ENCODE measurements around the gene TFF2.

Gene TFF2

DNA sequence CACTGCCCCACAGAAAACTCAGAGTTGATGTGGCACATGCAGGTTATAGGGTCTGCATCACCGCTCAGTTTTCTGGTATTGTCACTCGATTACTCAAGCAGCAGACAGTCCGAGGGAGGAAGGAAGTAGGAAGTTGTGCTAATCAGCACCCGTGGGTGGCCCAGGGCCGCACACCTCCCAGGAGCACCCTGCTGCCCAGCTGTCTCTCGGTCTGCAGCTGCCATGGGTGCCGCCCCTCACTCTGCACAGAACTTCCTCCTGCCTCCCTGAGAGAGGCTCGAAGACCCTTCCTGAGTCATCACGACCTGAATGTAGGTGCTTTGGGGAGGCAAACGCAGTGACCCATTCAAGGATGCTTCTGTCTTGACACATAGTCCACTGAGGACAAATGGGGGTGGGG is 31.4 kb downstream of the TFF2 start:
- Histone ChIP-seq H3K9me3 (ENCODE audit: control insufficient read depth, low read length) (no peaks in the 10 kb centered on the region), H3K4me2 (ENCODE audit: low read length) (no peak overlapping the region), H3K79me2 (no peaks in the 10 kb centered on the region), H3K27ac (no peak overlapping the region), H3K9ac (no peak overlapping the region), H2AFZ (no peak overlapping the region), H3K27me3 (ENCODE audit: control insufficient read depth, insufficient read depth, low read length) (no peaks in the 10 kb centered on the region), H3K4me1 (no peaks in the 10 kb centered on the region), H3K4me3 (ENCODE audit: low read depth, low read length) (no peak overlapping the region), H3K36me3 (ENCODE audit: control insufficient read depth, insufficient read depth, low read length) (no peaks in the 10 kb centered on the region)
- TF ChIP-seq, protein P1, sequence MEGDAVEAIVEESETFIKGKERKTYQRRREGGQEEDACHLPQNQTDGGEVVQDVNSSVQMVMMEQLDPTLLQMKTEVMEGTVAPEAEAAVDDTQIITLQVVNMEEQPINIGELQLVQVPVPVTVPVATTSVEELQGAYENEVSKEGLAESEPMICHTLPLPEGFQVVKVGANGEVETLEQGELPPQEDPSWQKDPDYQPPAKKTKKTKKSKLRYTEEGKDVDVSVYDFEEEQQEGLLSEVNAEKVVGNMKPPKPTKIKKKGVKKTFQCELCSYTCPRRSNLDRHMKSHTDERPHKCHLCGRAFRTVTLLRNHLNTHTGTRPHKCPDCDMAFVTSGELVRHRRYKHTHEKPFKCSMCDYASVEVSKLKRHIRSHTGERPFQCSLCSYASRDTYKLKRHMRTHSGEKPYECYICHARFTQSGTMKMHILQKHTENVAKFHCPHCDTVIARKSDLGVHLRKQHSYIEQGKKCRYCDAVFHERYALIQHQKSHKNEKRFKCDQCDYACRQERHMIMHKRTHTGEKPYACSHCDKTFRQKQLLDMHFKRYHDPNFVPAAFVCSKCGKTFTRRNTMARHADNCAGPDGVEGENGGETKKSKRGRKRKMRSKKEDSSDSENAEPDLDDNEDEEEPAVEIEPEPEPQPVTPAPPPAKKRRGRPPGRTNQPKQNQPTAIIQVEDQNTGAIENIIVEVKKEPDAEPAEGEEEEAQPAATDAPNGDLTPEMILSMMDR (IDR thresholded peaks at IDR 0.05), result no peak

DNA sequence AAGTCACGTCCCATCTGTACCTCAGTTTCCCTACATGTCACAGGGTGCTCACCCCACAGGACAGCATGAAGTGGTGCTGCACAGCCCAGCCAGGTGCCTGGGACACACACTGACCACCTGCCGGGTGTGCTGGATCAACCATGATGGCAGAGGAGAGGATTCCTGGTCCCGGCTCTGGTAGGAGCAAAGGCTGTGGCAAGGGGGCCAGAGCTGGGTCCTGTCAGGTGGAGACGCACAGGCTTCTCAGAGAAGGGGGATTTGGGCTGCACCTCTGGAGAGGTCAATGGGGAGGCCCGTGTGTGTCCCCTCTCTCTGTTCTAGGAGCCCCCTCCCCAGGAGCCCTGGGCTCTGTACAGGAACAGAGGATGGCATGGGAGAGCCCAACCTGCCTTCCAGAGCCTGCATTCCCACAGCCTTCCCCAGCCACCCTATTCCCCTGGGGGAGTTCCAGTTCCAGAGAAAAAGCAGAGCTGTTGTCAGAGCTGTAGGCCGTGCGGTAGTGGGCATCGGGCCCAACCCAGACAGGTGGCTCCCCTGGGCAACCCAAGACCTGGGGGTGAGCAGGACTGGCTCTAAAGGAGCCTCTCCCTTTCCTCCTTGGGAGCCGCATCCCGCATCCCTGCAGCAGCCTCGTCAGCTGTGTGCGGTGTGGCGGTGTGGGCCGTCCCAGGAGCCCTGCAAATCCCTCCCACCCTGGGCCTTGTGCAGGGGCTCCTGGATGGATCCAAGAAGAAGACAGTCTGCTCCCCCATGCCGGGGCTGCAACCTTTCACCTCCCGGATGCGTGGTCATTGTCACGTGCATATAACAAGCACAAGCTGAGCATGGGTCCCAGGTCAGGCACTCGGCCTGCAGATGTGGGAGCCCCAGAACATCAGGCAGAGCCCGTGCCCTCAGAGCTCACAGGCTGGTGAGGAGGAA is 32.7 kb downstream of the TFF2 start:
- H3K4me1 ChIP-seq, result no peaks in the 10 kb centered on the region

DNA sequence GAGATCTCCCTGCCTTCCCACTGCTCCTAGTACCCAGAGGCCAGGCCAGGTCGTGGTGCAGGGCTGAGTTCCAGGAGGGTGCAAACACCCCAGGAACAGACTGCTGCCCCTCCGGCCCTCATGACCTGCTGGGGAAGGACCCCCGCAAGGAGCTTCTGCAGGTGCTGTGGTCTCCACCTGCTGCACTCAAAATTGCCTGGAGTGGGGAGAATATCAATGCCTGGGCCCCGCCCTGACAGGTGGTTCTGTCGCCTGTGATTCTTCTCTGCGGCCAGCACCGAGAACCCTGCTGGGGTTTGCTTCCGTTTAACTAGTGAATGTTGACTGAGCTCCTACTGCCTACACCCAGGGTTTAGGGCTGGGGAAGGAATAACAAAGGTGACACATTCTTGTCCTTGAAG is 33.5 kb downstream of the TFF2 start:
- no peak overlapping the region for H3K4me3 ChIP-seq (ENCODE audit: low read depth, low read length)
- no peaks in the 10 kb centered on the region for H3K79me2 ChIP-seq
- no peak overlapping the region for H3K4me2 ChIP-seq (ENCODE audit: low read length)
- no peaks in the 10 kb centered on the region for H3K9me3 ChIP-seq (ENCODE audit: control insufficient read depth, low read length)
- TF ChIP-seq, protein P1 (IDR thresholded peaks at IDR 0.05), result no peak
- no peak overlapping the region for H3K9ac ChIP-seq
- H3K27me3 ChIP-seq (ENCODE audit: control insufficient read depth, insufficient read depth, low read length), result no peaks in the 10 kb centered on the region
- H3K4me1 ChIP-seq, result no peaks in the 10 kb centered on the region
- no peaks in the 10 kb centered on the region for H3K36me3 ChIP-seq (ENCODE audit: control insufficient read depth, insufficient read depth, low read length)
- H2AFZ ChIP-seq, result no peak overlapping the region
- no peak overlapping the region for H3K27ac ChIP-seq

More for the DNA sequence above, 32.7 kb downstream of the TFF2 start:
- no peaks in the 10 kb centered on the region for H3K27me3 ChIP-seq (ENCODE audit: control insufficient read depth, insufficient read depth, low read length)
- TF ChIP-seq, protein P1 (IDR thresholded peaks at IDR 0.05), result no peak
- no peak overlapping the region for H3K4me3 ChIP-seq (ENCODE audit: low read depth, low read length)
- H3K9me3 ChIP-seq (ENCODE audit: control insufficient read depth, low read length), result no peaks in the 10 kb centered on the region
- H3K4me2 ChIP-seq (ENCODE audit: low read length), result no peak overlapping the region
- no peaks in the 10 kb centered on the region for H3K36me3 ChIP-seq (ENCODE audit: control insufficient read depth, insufficient read depth, low read length)
- H2AFZ ChIP-seq, result no peak overlapping the region
- H3K9ac ChIP-seq, result no peak overlapping the region
- H3K79me2 ChIP-seq, result no peaks in the 10 kb centered on the region
- no peak overlapping the region for H3K27ac ChIP-seq

DNA sequence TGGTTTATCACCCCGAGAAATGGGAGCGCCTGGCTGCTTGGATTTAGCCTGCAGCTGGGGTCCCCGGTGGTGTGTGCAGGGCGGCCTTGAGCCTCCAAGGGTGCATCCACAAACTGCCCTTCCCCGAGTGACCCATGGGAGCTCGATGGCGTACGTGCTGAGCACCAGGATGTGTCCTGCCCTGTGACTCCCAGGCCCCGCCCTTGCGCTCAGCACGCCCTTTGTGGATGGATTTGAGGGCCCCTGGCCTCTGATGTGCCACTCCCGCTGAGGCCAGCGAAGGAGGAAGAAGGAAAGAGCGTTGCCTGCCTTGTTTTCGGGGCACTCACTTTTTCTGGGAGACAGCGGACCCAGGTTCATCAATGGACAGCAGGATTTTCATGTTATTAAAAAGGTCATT is 33.9 kb downstream of the TFF2 start:
- Histone ChIP-seq H3K27ac (no peak overlapping the region), H2AFZ (no peak overlapping the region), H3K9me3 (ENCODE audit: control insufficient read depth, low read length) (no peaks in the 10 kb centered on the region), H3K36me3 (ENCODE audit: control insufficient read depth, insufficient read depth, low read length) (no peaks in the 10 kb centered on the region), H3K4me2 (ENCODE audit: low read length) (no peak overlapping the region), H3K9ac (no peak overlapping the region), H3K79me2 (no peaks in the 10 kb centered on the region), H3K4me1 (no peaks in the 10 kb centered on the region), H3K27me3 (ENCODE audit: control insufficient read depth, insufficient read depth, low read length) (no peaks in the 10 kb centered on the region), H3K4me3 (ENCODE audit: low read depth, low read length) (no peak overlapping the region)
- TF ChIP-seq, protein P1 (IDR thresholded peaks at IDR 0.05), result no peak
